NCI-H2081 (cell line): ENCODE results near the gene INSR.
"Not testable (repeated sequence)": the region's sequence is repeated elsewhere in the genome, so short reads cannot be mapped to it uniquely, and the experiment has no call there.

Source experiments
- DNase-seq, 2 experiments: peaks; one replicate each; lab custom pipeline; 2025; lab: John Stamatoyannopoulos, UW

INSR gene

DNA sequence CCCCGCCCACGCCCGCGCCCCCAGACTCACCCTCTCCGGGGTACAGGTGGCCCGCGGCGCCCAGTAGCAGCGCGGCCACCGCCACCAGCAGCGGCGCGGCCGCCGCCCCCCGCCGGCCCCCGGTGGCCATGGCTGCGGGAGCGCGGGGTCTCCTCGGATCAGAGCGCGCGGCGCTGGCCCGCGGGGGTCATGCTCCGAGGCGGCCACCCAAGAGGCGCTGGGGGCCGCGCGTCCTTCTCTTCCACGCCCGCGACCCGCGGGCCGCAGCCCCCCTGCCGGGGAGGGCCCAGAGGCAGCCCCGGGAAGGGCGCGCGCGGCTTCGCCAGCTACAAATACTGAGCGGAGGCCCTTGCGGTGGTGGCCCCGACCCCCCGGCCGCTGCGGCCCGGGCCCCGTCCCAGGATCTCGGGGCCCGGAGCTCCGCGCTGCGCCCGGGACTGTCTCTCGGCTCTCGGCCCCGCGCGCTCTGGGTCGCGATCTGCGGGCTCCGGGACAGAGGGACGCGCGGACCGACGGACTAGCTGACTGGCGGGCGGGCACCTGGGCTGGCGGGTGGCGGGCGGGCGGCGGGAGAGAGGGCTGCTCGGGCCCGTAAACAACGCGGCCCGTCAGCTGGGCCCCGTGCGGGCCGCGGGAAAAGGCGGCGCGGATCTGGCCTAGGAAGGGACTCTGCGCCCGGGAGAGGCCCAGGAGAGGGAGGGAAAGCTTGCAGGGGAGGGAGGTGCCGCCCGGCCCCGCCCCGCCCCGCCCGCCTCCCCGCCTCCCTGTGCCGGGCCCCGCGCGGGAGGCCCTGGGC is at the start of gene INSR:
INSR (minus strand) TSS at position 653 of the 796 bp plus-strand sequence; CDS start at position 130, 523 bp downstream.
- DNase-seq, result peak; percentile 85 to 88

- DNase-seq, result no peak
Measured at GRCh38 chr19:7342143-7342542, 47.9 kb upstream of the INSR start.

DNA sequence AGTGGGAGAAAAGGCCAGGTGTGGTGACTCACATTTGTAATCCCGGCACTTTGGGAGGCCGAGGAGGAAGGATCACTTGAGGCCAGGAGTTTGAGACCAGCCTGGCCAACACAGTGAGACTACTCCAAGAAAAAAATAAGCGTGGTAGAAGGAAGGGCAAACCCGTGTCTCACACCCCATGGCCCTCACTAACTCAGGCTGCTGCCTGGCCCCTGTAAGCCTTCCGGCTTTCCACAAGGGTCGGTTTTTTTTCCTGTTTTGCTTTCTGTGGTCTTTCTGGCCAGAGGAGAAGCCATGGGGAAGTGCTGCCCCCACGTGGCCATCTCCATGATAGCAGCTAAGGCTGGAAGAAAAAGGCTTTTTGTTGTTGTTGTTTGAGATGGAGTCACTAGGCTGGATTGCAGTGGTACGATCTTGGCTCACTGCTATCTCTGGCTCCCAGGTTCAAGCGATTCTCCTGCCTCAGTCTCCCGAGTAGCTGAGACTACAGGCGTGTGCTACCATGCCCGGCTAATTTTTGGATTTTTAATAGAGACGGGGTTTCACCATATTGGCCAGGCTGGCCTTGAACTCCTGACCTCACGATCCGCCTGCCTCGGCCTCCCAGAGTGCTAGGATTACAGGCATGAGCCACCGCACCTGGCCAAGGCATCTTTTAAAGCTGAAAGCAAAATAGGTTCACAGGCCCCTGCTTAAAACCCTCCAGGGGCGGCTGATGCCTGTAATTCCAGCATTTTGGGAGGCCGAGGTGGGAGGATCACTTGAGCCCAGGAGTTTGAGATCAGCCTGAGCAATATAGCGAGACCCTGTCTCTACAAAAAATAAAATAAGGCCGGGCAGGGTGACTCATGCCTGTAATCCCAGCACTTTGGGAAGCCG is 47.0 kb upstream of the INSR start:
- peak; percentile 72 to 79 for DNase-seq

GRCh38 chr19:7337380-7338194 is 43.4 kb upstream of the INSR start:
- no peak for DNase-seq

GRCh38 chr19:7336321-7336973 is 42.2 kb upstream of the INSR start:
- no peak for DNase-seq

- DNase-seq, result no peak
Measured at GRCh38 chr19:7333198-7334118, 39.2 kb upstream of the INSR start.

DNA sequence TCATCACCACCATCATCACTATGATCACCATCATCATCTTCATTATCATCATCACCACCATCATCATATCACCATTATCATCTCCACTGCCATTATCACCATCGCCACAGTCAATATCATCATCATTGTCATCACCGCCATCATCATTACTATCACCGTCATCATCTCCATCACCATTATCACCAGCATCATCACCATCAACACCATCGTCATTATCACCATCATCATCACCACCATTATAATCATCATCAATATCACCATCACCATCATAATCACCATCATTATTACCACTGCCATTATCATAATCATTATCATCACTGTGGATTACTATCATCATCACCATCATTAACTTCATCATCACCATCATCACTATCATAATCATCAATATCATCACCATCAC is 37.2 kb upstream of the INSR start:
- no peak for DNase-seq

- no peak for DNase-seq
Measured at GRCh38 chr19:7328647-7329046, 34.4 kb upstream of the INSR start.

GRCh38 chr19:7327802-7328201 is 33.6 kb upstream of the INSR start:
- no peak for DNase-seq

- no peak for DNase-seq
Measured at GRCh38 chr19:7326105-7326877, 32.1 kb upstream of the INSR start.

GRCh38 chr19:7318176-7318575 is 24.0 kb upstream of the INSR start:
- no peak for DNase-seq

- DNase-seq, result no peak
Measured at GRCh38 chr19:7312816-7313215, 18.6 kb upstream of the INSR start.

GRCh38 chr19:7311911-7312310 is 17.7 kb upstream of the INSR start:
- no peak for DNase-seq

GRCh38 chr19:7308327-7308726 is 14.1 kb upstream of the INSR start:
- DNase-seq, result not testable (repeated sequence)

DNA sequence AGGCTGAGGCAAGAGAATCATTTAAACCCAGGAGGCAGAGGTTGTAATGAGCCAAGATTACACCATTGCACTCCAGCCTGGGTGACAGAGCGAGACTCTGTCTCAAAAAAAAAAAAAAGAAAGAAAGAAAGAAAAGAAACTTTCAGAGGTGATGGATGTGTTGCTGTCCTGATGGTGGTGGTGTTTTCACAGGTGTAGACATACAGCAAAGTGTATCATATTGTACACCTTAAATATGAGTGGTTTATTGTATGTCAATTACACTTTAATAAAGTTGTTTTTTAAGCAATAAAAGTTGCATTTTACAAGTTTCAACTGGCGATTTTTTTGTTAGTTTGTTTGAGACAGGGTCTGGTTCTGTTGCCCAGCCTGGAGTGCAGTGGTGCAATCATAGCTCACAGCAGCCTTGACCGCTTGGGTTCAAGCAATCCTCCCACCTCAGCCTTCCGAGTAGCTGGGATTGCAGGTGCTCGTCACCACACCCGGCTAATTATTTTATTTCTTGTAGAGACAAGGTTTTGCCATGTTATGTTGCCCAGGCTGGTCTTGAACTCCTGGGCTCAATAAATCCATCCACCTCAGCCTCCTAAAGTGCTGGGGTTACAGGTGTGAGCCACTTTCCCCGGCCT is 13.5 kb upstream of the INSR start:
- DNase-seq, result no peak

- no peak for DNase-seq
Measured at GRCh38 chr19:7304200-7304599, 10.0 kb upstream of the INSR start.

DNA sequence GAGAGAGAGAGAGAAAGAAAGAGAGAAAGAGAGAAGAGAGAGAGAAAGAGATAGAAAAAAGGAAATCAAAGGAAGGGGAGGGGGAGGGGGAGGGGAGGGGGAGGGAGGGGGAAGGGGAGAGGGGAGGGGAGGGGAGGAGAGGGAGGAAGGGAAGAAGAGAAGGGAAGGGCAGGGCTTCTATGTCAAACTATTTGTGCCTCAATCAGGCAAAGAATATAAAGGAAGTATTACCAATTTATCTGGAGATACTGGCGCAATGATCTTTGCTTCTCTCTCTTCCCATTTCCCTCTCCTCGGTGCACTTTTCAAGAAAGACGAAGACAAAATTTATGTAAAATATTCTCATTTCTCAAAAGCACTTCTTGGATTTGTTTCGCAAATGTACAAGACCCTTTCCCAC is 9.3 kb upstream of the INSR start:
- DNase-seq, result no peak

DNA sequence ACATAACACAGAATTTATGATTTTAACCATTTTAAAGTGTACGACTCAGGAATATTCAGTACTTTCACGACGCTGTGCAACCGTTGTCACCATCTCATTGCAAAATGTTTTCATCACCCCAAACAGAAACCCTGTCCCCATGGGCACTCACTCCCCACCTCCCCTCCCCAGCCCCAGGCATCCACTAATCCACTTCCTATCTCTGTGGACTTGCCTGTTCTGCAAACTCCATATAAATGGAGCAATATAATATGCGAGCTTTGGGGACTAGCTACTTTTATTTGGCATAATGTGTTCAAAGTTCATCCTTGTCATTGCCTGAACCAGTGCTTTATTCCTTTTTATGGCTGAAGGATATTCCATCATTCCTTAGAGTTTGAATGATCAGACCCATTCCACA is 7.3 kb upstream of the INSR start:
- DNase-seq, result no peak

DNA sequence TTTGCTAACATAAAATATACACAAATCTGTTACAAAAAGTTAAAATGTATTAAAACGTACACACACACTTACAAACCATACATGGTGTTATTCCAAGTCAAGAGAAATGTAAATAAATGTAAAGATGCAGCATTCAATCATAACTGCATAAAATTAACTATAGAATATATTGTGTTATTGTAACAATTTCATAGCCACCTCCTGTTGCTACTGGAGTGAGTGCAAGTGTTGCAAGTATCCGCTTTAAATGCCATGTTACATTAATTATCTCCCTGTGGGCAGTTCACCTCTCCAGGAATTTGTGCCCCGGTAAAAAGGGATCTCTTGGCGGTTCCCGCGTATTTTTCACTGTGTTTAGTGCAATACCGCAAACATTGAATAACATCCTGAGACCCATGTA is 3.5 kb upstream of the INSR start:
- DNase-seq, result no peak
